G401 (cell line): ENCODE results near the gene SETD1B. TPM values are rescaled to one million over a fixed set of nuclear protein-coding genes. Genes with fewer than 3 reads are reported as not detected.
"Not testable (repeated sequence)": the region's sequence is repeated elsewhere in the genome, so short reads cannot be mapped to it uniquely, and the experiment has no call there.

Source experiments
- DNase-seq: peaks from one replicate; pipeline ENCODE4 v3.0.0-alpha.2; 2015; ENCODE audit warnings: low spot score
- in situ Hi-C: cut with HindIII; loops from 2 replicates; pipeline ENCODE4 v1.10.0; 2016; ENCODE audit warnings: low sequenced_read_pairs, mixed read lengths
- total RNA-seq: library from RNA; depleted of rRNA; stranded (reverse); fragments of >200 nt; shearing (Covaris generic); gene quantifications from 2 replicates; pipeline ENCODE4 v1.2.3, GENCODE V29; 2014

The SETD1B gene
- total RNA-seq, 1 experiment from 2014 or later, result 2.8 TPM

- no peak for DNase-seq
- in situ Hi-C loops, result no loop called here
These were observed 33.9 kb downstream of the SETD1B start for GRCh38 chr12:121837680-121838079.

- no peak for DNase-seq
- in situ Hi-C loops, result no loop called here
These were observed 34.3 kb downstream of the SETD1B start for GRCh38 chr12:121838126-121838525.

DNA sequence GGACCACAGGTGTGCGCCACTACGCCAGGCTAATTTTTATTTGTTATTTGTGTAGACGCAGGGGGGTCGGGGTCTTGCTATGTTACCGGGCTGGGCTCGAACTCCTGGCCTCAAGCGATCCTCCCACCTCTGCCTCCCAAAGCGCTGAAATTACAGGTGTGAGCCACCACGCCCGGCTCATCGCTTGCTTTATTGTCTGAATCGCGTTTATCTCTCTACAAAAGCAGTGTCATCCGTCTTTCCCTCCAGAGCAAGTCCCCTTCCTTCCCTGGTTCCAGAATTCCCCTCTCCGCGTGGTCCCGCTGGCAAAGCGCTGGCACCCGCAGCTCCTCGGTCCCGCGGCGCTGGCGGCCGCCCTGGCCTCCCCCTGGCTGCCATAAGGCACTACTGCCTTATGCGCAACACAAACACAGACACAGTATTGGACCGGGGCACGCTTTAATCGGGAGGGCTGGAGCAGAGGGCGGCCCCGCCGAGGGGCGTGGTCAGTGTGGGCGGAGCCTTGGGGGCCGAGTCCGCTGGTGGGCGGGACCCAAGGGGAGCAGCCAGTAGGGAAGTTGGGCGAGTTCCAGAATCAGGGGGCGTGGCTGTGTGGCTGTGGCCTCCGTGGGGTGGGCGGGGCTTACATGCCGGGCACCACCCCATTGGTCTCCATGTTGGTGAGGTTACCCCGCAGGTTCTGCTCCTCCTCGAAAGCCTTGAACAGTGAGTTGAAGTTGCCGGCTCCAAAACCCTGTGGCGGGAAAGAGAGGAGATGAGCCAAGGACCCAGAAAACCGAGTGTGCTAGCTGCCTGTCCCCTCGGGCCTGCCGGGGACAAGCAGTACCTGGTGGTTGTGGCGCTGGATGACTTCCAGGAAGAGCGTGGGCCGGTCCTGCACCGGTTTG, 35.5 kb downstream of the SETD1B start:
- in situ Hi-C loops, result no loop called here

GRCh38 chr12:121839993-121840761, 36.4 kb downstream of the SETD1B start:
- DNase-seq, result no peak
- in situ Hi-C loops, result no loop called here

More for the DNA sequence above, 35.5 kb downstream of the SETD1B start:
- peak; percentile 94 for DNase-seq

- no peak for DNase-seq
- in situ Hi-C loops, result no loop called here
These were observed 39.6 kb downstream of the SETD1B start for GRCh38 chr12:121843236-121843982.

DNA sequence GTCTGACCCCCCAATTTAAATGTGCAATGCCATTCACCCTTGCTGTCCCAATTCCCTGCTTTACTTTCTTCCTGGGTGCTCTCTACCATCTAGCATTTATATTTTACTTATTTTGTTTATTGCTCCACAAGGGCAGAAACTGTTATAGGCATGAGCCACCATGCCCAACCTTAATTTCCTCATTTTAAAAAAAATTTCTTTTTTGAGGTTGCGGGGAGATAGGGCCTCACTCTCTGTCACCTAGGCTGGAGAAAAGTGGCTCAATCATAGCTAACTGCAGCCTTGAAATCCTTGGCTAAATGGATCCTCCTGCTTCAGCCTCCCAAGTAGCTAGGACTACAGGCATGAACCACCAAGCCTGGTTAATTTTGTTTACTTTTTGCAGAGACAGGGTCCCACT, 41.9 kb downstream of the SETD1B start:
- in situ Hi-C loops, result no loop called here
- DNase-seq, result no peak

DNA sequence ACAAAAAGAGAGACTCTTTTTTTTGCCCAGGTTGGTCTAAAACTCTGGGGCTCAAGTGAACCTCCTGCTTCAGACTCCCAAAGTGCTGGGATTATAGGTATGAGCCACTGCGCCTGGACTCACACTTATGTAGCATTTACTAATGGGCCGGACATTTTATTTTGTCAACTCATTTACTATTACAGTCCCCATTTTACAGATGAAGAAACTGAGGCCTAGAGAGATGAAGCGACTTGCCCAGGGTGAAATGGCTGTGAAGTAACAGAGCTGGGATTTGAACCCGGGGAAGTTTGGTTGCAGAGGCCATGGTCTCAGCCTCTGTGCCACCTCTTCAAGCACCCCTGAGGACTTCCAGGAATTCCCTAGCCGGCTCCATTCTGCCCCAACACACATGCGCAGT, 45.4 kb downstream of the SETD1B start:
- in situ Hi-C loops, result no loop called here
- no peak for DNase-seq

DNA sequence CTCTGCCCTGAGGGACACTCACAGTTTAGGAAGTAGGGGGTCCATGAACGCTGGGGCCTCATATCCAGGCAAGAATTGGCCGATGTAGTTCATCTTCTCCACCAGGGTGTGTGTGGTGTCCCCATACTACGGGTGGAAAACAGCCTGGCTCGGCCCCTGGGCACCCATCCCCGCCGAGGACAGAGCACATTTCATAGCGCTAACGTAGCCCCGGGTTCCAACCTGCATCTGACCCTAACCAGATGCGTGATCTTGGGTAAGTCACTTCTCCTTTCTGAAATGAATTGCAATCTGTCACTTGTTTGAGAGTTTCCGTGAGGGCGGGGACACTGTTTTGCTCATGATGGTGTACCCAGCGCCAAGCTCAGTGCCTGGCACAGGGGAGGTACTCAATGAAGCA, 45.9 kb downstream of the SETD1B start:
- in situ Hi-C loops, result no loop called here
- no peak for DNase-seq

- DNase-seq, in situ Hi-C loops: not testable (repeated sequence)
These were observed 48.6 kb downstream of the SETD1B start for GRCh38 chr12:121852392-121852791.

- in situ Hi-C loops, result no loop called here
- DNase-seq, result no peak
These were observed 53.8 kb downstream of the SETD1B start for GRCh38 chr12:121857322-121858246.

- DNase-seq, result no peak
These were observed 54.5 kb downstream of the SETD1B start for GRCh38 chr12:121858318-121858661.

GRCh38 chr12:121858662-121859572, 55.1 kb downstream of the SETD1B start, which contains the start of gene HPD:
Gene HPD, minus strand, starts transcription at chr12:121858859. Its CDS starts 36 bp downstream, at chr12:121858823.
- in situ Hi-C loops, result no loop called here

More at GRCh38 chr12:121858318-121858661, 54.5 kb downstream of the SETD1B start:
- in situ Hi-C loops, result no loop called here

DNA sequence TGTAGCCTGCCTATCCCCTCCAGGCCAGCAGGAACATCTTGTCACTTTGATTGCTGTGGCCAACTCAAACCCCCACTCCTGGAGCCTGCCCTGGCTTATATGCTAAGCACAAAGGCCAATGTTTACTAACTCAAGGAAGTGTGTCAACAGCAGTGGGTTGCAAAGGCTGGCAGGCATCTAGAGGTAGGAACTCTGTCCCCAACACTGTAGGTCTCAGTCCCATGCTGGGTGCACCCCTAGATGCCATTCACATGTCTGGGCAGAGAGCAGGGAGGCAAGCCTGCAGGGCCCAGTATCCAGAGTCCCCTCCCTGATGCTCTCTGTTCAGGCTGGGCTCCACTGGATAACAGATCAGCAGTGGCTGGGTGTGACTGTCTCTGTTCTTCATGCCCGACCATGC, 56.4 kb downstream of the SETD1B start:
- DNase-seq, result no peak
- in situ Hi-C loops, result no loop called here

More at GRCh38 chr12:121858662-121859572, 55.1 kb downstream of the SETD1B start, which contains the start of gene HPD:
- peak; percentile 25 for DNase-seq

- in situ Hi-C loops, DNase-seq: not testable (repeated sequence)
These were observed 56.9 kb downstream of the SETD1B start for GRCh38 chr12:121860699-121861098.

GRCh38 chr12:121861636-121862254, 57.9 kb downstream of the SETD1B start:
- in situ Hi-C loops, result no loop called here

DNA sequence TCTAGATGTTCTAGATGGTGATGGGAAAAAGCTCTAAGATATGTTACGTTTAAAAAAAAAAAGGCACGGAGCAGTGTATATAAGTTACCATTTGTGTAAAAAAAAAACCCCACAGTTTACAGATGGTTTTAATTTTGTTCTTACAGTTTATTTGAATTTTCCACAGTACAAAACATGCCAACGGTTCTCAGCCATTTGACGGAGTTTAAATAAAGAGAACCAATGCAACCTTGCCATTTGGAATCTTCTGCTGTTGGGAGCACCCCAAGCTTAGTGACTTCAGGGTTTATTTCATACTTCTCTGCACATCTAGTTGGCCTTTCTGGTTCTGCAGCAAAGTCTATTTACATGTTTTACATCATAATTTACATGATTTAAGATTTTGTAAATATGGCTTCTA, 62.5 kb downstream of the SETD1B start:
- in situ Hi-C loops, result no loop called here

More at GRCh38 chr12:121861636-121862254, 57.9 kb downstream of the SETD1B start:
- peak; percentile 36 for DNase-seq

DNA sequence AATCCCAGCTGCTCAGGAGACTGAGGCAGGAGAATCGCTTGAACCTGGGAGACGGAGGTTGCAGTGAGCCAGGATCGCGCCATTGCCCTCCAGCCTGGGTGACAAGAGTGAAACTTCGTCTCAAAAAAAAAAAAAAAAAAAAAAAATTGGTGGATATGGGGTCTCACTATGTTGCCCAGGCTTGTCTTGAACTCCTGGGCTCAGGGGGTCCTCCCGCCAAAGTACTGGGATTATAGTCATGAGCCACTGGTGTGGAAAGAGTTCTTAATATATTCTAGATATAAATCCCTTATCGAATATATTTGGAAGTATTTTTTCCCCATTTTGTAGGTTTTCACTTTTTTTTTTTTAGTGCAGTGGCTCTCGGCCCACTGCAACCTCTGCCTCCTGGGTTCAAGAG, 65.4 kb downstream of the SETD1B start:
- in situ Hi-C loops, DNase-seq: not testable (repeated sequence)

More for the DNA sequence above, 62.5 kb downstream of the SETD1B start:
- no peak for DNase-seq
